HCT116 (cell line): ENCODE results near the gene SIN3B.

Source experiments
- CBX3 ChIP-seq: IDR thresholded peaks from 2 replicates; pipeline ENCODE4 v1.6.1; 2012; ENCODE audit warnings: low read depth
- CEBPB ChIP-seq: IDR thresholded peaks from 2 replicates; pipeline ENCODE4 v1.6.1; 2012; ENCODE audit warnings: low read depth
- EZH2 ChIP-seq: fragments of 200-600 bp; sonication (generic); IDR thresholded peaks from 2 replicates; pipeline ENCODE4 v1.6.1; 2017; ENCODE audit warnings: antibody characterized with exemption, mixed run types
- EZH2phosphoT487 ChIP-seq: fragments of 200-600 bp; IDR thresholded peaks from 2 replicates; pipeline ENCODE4 v1.6.1; 2018; ENCODE audit warnings: antibody characterized with exemption, borderline replicate concordance
- FOSL1 ChIP-seq: IDR thresholded peaks from 2 replicates; pipeline ENCODE4 v1.6.1; 2012; ENCODE audit warnings: low read depth
- POLR2A ChIP-seq: IDR thresholded peaks from 2 replicates; pipeline ENCODE4 v1.7.0; 2011; ENCODE audit warnings: borderline replicate concordance; ENCODE audit not compliant: insufficient read depth, insufficient read length; ENCODE audit errors: extremely low read depth
- POLR2AphosphoS5 ChIP-seq: IDR thresholded peaks from 2 replicates; pipeline ENCODE4 v1.6.1; 2011; ENCODE audit warnings: mild to moderate bottlenecking, low read depth, low read length, moderate library complexity
- RAD21 ChIP-seq: IDR thresholded peaks from 2 replicates; pipeline ENCODE4 v1.6.1; 2012; ENCODE audit warnings: low read depth, mild to moderate bottlenecking
- SRF ChIP-seq: IDR thresholded peaks from 2 replicates; pipeline ENCODE4 v1.6.1; 2012; ENCODE audit warnings: low read depth
- ZFX ChIP-seq: fragments of 450-650 bp; IDR thresholded peaks from 2 replicates; pipeline ENCODE4 v1.6.1; 2017
- TF ChIP-seq, protein P1 (sequence below), 3 experiments: fragments of 200-600 bp in 1 of 3; sonication (generic) in 1 of 3; IDR thresholded peaks in 2 of 3; conservative IDR thresholded peaks in 1 of 3; 2 replicates each; pipeline ENCODE4 v1.5.1; 2012 to 2017; ENCODE audit warnings: low read depth in 2 of 3, low read length in 2 of 3, antibody characterized with exemption in 1 of 3, borderline replicate concordance in 1 of 3, control low read depth in 1 of 3, mild to moderate bottlenecking in 1 of 3, mixed read lengths in 1 of 3, mixed run types in 1 of 3, moderate library complexity in 1 of 3; ENCODE audit not compliant: insufficient read depth in 1 of 3
- TF ChIP-seq, protein P2 (sequence below): IDR thresholded peaks from 2 replicates; pipeline ENCODE4 v1.6.1; 2012
- TF ChIP-seq, protein P3 (sequence below): IDR thresholded peaks from 2 replicates; pipeline ENCODE4 v1.6.1; 2012

GRCh38 chr19:16856091-16856490 is 26.9 kb downstream of the SIN3B start:
- TF ChIP-seq POLR2A: no peak
- no peak for TF ChIP-seq FOSL1
- no peak for TF ChIP-seq ZFX
- TF ChIP-seq EZH2: no peak
- TF ChIP-seq, protein P1, sequence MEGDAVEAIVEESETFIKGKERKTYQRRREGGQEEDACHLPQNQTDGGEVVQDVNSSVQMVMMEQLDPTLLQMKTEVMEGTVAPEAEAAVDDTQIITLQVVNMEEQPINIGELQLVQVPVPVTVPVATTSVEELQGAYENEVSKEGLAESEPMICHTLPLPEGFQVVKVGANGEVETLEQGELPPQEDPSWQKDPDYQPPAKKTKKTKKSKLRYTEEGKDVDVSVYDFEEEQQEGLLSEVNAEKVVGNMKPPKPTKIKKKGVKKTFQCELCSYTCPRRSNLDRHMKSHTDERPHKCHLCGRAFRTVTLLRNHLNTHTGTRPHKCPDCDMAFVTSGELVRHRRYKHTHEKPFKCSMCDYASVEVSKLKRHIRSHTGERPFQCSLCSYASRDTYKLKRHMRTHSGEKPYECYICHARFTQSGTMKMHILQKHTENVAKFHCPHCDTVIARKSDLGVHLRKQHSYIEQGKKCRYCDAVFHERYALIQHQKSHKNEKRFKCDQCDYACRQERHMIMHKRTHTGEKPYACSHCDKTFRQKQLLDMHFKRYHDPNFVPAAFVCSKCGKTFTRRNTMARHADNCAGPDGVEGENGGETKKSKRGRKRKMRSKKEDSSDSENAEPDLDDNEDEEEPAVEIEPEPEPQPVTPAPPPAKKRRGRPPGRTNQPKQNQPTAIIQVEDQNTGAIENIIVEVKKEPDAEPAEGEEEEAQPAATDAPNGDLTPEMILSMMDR (IDR thresholded peaks at IDR 0.05 in 2 of 3, conservative IDR thresholded peaks at IDR 0.05 in 1 of 3; ENCODE audit: borderline replicate concordance in 1 of 3, insufficient read depth in 1 of 3, low read depth in 2 of 3, low read length in 2 of 3): no peak
- TF ChIP-seq RAD21: no peak
- TF ChIP-seq, protein P2, sequence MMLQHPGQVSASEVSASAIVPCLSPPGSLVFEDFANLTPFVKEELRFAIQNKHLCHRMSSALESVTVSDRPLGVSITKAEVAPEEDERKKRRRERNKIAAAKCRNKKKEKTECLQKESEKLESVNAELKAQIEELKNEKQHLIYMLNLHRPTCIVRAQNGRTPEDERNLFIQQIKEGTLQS: no peak
- TF ChIP-seq EZH2phosphoT487: no peak
- TF ChIP-seq POLR2AphosphoS5: no peak
- no peak for TF ChIP-seq CEBPB
- TF ChIP-seq, protein P3, sequence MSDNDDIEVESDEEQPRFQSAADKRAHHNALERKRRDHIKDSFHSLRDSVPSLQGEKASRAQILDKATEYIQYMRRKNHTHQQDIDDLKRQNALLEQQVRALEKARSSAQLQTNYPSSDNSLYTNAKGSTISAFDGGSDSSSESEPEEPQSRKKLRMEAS: no peak
- no peak for TF ChIP-seq CBX3
- no peak for TF ChIP-seq SRF
